Brain microvascular endothelial cell (primary cell): Measurements from ENCODE around the gene NDC1.

ENCODE experiments used
- DNase-seq: peaks from one replicate; pipeline ENCODE4 v3.0.0-alpha.2; 2020
- H3K27ac ChIP-seq: fragments of 250-450 bp; sonication (Bioruptor Pico); 2 replicates; pipeline ENCODE4 v1.5.1; 2020; ENCODE audit warnings: mild to moderate bottlenecking, moderate library complexity
- H3K27me3 ChIP-seq: fragments of 250-450 bp; sonication (Bioruptor Pico); replicated peaks from 2 replicates; pipeline ENCODE4 v1.5.1; 2020; ENCODE audit warnings: mild to moderate bottlenecking
- H3K36me3 ChIP-seq: fragments of 250-450 bp; sonication (Bioruptor Pico); replicated peaks from 2 replicates; pipeline ENCODE4 v1.5.1; 2020; ENCODE audit warnings: mild to moderate bottlenecking
- H3K4me3 ChIP-seq: 2 replicates; pipeline ENCODE4 v1.5.1; 2011; ENCODE audit warnings: low read depth, mild to moderate bottlenecking, control low read depth, low read length, moderate library complexity
- in situ Hi-C: cut with HindIII; loops from 2 replicates; pipeline ENCODE4 v1.10.0; 2017; ENCODE audit warnings: low sequenced_read_pairs, low pct_ligation_motif_present
- TF ChIP-seq, protein P1 (sequence below): IDR thresholded peaks from 2 replicates; pipeline ENCODE4 v1.5.1; 2011; ENCODE audit warnings: low read depth, mild to moderate bottlenecking, moderate library complexity, low read length, control low read depth, inconsistent platforms; ENCODE audit errors: missing control alignments

NDC1 gene

DNA sequence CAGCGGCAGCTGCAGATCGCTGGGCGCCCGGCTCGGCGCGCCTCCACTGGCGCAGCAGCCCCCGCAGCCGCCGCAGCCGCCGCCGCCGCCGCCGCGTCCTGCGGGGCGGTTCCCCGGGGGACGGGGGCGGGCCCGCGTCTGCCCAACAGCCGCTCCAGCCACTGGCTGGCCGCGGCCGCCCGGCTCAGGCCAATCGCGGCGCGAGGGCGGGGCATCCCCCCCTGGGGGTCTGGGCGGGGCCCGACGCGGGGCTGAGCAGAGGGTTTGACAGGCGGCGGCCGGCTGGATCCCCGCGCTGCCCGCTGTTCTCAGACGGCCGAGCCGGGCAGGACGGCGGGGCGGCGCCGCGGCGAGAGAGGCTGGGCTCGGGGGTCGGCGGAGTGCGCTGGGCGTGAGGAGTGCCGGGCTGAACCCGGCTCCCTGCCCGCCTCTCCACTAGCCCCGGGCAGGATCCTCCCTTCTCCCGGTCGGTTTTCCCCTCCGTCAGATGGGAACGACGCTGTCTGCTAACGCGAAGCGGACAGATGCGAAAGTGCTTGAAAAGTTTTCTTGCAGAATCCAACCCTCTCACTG is 98.9 kb downstream of the NDC1 start, which contains the start of gene GLIS1:
TSS of gene GLIS1 (minus strand) at position 56 of the 573 bp plus-strand sequence. CDS start 1,100 bp downstream, outside the sequence.
- TF ChIP-seq, protein P1, sequence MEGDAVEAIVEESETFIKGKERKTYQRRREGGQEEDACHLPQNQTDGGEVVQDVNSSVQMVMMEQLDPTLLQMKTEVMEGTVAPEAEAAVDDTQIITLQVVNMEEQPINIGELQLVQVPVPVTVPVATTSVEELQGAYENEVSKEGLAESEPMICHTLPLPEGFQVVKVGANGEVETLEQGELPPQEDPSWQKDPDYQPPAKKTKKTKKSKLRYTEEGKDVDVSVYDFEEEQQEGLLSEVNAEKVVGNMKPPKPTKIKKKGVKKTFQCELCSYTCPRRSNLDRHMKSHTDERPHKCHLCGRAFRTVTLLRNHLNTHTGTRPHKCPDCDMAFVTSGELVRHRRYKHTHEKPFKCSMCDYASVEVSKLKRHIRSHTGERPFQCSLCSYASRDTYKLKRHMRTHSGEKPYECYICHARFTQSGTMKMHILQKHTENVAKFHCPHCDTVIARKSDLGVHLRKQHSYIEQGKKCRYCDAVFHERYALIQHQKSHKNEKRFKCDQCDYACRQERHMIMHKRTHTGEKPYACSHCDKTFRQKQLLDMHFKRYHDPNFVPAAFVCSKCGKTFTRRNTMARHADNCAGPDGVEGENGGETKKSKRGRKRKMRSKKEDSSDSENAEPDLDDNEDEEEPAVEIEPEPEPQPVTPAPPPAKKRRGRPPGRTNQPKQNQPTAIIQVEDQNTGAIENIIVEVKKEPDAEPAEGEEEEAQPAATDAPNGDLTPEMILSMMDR, result no peak
- in situ Hi-C loops, result loop anchor here (10.0 kb wide), 1 partner anchor 254 kb away; no protein-coding TSS in a partner anchor
- Histone ChIP-seq H3K27ac (peak within 1 kb of the TSS; percentile 100), H3K36me3 (no peaks in the 10 kb centered on the region), H3K27me3 (no peaks in the 10 kb centered on the region), H3K4me3 (peak within 1 kb of the TSS; percentile 95)
- peak; percentile 76 for DNase-seq

DNA sequence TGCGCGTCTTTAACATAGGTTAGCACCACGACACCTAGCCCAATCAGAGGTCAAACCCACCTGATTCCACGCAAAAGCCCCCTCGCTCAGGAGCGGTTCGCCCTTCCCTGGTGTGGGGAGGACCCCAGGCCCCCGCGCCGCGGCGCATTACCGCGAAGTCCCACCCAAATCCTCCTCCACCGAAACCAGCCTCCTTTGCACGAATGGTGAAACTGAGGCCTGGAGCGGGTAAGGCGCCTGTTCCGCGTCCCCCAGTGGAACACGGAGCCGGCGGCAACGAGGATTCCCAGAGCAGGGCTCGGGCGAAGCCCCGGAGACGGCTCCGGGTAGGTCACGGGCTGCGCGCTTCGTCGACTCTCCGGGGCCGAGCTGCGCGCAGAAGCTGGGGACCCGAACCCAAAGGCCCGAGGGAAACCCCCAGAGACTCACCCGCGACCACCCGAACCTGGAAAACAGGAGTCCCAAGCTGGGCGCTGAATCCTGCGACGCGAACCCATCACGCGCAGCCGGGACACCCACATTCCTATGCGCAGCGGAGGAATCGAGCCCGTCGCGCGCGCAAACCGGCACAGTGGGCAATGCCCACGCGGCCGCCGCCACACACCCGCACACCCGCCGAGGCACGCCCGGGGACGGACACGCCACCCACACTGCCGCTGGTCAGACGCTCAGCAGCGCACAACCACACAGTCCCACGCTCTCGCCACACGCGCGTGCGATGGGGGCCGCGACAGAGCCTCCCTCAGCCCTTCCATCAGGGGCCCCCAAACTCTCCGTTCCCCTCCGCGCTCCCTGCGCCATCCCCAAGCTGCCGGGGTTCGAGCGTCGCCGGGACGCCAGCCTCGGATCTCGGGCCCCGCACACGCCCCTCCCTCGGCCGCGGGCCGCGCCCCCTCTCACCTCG is 99.6 kb downstream of the NDC1 start:
- peak overlapping the region; percentile 100 for H3K27ac ChIP-seq
- TF ChIP-seq, protein P1, result no peak
- DNase-seq, result no peak
- in situ Hi-C loops, result loop anchor here (10.0 kb wide), 1 partner anchor 254 kb away; no protein-coding TSS in a partner anchor
- H3K4me3 ChIP-seq, result peak overlapping the region; percentile 95
- H3K36me3 ChIP-seq, result no peaks in the 10 kb centered on the region
- H3K27me3 ChIP-seq, result no peaks in the 10 kb centered on the region

DNA sequence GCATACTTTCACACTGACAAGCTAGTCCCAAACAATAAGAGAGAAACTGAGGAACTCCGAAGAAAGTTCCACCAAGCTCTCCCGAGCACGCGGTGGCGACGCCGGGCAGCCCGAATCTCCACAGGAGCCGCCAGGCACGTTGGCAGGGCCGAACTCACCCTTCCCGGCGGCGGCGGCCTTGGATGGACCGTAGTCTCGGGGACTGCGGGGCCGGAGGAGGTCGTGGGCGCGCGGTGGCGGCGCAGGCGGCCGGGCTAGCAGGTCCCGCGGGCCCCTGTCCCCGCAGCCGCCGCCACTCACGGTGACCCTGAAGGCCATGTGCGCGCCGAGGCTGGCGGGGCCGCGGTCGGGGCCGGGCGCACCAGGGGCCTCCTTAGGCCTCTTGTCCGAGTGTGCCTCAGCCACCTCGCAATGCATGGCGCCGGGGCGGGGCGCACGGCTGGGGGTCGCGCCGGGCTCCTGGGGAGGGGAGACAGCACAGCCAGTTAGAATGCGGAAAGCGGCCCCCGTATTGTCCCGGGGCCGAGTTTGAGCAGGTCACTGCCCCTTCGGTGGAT is 100.4 kb downstream of the NDC1 start:
- H3K4me3 ChIP-seq, result peak overlapping the region; percentile 95
- H3K27ac ChIP-seq, result peak overlapping the region; percentile 100
- no peaks in the 10 kb centered on the region for H3K36me3 ChIP-seq
- no peak for DNase-seq
- in situ Hi-C loops, result loop anchor here (10.0 kb wide), 1 partner anchor 253 kb away; no protein-coding TSS in a partner anchor
- H3K27me3 ChIP-seq, result no peaks in the 10 kb centered on the region
- TF ChIP-seq, protein P1, result no peak

DNA sequence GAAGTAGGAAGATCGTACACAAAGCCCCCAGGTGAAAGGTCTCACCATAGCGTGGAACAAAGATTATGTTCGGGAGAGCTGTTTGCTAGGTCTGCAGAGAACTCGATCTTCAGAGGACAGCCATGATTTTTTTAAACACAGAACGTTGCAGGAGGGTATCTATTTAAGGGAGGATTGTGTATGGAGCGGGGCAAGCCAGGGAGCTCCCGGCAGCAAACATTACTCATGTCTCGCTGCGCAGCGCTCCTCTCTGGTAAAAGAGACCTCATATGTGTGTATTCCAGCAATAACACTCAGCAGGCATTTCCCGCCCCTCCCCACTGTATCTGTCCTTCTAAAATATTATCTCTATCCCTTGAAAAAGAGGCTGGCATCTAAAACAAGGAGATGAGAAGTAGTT is 101.8 kb downstream of the NDC1 start:
- peak overlapping the region; percentile 95 for H3K4me3 ChIP-seq
- in situ Hi-C loops, result loop anchor here (10.0 kb wide), 1 partner anchor 251 kb away; no protein-coding TSS in a partner anchor
- no peaks in the 10 kb centered on the region for H3K36me3 ChIP-seq
- no peaks in the 10 kb centered on the region for H3K27me3 ChIP-seq
- TF ChIP-seq, protein P1, result no peak
- H3K27ac ChIP-seq, result peak overlapping the region; percentile 100
- peak; percentile 91 for DNase-seq

DNA sequence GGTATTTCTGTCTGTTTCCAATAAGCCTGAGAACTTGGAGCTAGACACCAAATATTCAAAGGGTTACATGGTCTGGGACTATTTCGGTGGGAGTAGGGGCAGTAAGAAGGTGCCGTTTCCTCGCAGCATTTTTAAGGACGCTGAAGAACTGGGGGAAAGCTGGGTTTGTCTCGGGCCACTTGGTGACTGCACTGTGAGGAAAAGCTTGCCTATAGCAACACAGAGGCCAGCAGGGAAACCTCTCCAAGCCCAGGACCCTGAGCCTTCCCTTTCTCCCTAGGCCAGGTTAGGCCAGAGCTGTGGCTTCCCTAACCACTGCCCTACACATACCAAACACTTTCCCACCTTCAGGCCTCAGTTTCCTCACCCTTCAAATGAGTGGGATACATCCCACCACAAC is 102.4 kb downstream of the NDC1 start:
- Histone ChIP-seq H3K27ac (peak overlapping the region; percentile 100), H3K36me3 (no peaks in the 10 kb centered on the region), H3K4me3 (peak overlapping the region; percentile 95), H3K27me3 (no peaks in the 10 kb centered on the region)
- DNase-seq, result no peak
- in situ Hi-C loops, result loop anchor here (10.0 kb wide), 1 partner anchor 251 kb away; no protein-coding TSS in a partner anchor
- TF ChIP-seq, protein P1, result no peak
